ENCODE data around the gene PLCB1.

DNA sequence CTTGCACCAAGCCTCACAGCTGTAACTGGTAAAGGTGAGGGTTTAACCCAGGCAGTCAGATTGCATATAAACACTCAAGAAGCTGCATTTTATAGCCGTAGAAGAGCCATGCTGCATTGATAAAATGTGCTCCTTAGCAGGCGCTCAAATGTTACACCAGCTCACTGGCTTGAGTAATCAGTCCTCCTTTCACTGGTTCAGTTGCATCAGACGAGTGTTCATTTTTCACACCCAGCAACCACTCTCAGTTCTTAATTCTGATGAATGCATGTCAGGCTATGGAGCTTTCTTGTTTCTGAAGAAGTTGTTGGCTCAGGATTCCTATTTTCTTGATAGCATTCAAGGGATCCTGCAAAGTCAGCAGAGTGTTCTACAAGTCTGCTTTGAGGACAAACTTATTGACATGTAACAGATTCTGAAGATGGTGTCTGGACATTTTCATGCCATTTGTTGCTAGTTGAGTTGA, 198.3 kb downstream of the PLCB1 start:
- TF ChIP-seq EZH2 (IDR thresholded peaks at IDR 0.05; ENCODE audit: borderline replicate concordance, low read length) (no peak), CTCF (conservative IDR thresholded peaks at IDR 0.05 in 1 of 2, IDR thresholded peaks at IDR 0.05 in 1 of 2; ENCODE audit: extremely low read depth in 1 of 2, insufficient read depth in 1 of 2, low read depth in 1 of 2, low read length in 2 of 2) (no peak)
